IMR-90 (cell line): ENCODE results near the gene EDEM1. TPM values are rescaled to one million over a fixed set of nuclear protein-coding genes. Genes with fewer than 3 reads are reported as not detected.

Source experiments
- ATAC-seq: fragments of 200-7000 bp; cut with Tn5 transposase; 2 replicates; pipeline ENCODE4 v1.9.1; 2020; ENCODE audit warnings: low read depth, mild to moderate bottlenecking, moderate library complexity
- BruUV-seq: library from RNA; stranded (reverse); fragments of 400-500 nt; replicated peaks from 2 replicates; lab custom pipeline; 2021; lab: Mats Ljungman, UMichigan
- CTCF ChIA-PET: fragments of 300-600 bp; formaldehyde crosslinking; extraction: SDS; loops from one replicate; lab custom pipeline; 2021; ENCODE audit warnings: antibody characterized with exemption; lab: Yijun Ruan, JAX
- POLR2A ChIA-PET: fragments of 300-600 bp; sonication (Branson Sonifier 250); formaldehyde crosslinking; loops from one replicate; lab custom pipeline; 2022; ENCODE audit warnings: antibody characterized with exemption; ENCODE audit not compliant: unreplicated experiment; lab: Charles Lee
- DNase-seq: peaks from one replicate; pipeline ENCODE4 v3.0.0; 2013
- H2AFZ ChIP-seq: replicated peaks from 2 replicates; pipeline ENCODE3; 2013; ENCODE audit warnings: low read length, mild to moderate bottlenecking; ENCODE audit not compliant: poor library complexity
- H2AK5ac ChIP-seq: 2 replicates; pipeline ENCODE4 v1.6.1; 2013; ENCODE audit warnings: low read depth, low read length, inconsistent platforms
- H2AK9ac ChIP-seq: replicated peaks from 2 replicates; pipeline ENCODE3; 2013; ENCODE audit warnings: mild to moderate bottlenecking, low read depth, low read length, moderate library complexity; ENCODE audit not compliant: poor library complexity
- H2BK120ac ChIP-seq: 2 replicates; pipeline ENCODE4 v1.6.1; 2013; ENCODE audit warnings: low read depth, low read length, inconsistent platforms
- H2BK15ac ChIP-seq: 3 replicates; pipeline ENCODE4 v1.6.1; 2013; ENCODE audit warnings: low read depth, low read length, inconsistent platforms
- H2BK20ac ChIP-seq: 2 replicates; pipeline ENCODE4 v1.6.1; 2013; ENCODE audit warnings: low read depth, mild to moderate bottlenecking, inconsistent platforms, low read length, moderate library complexity
- H2BK5ac ChIP-seq: 2 replicates; pipeline ENCODE4 v1.6.1; 2013; ENCODE audit warnings: mild to moderate bottlenecking, low read depth, low read length, inconsistent platforms; ENCODE audit not compliant: poor library complexity, severe bottlenecking
- H3K14ac ChIP-seq: replicated peaks from 2 replicates; pipeline ENCODE4 v1.6.1; 2013; ENCODE audit warnings: low read depth, low read length, inconsistent platforms
- H3K18ac ChIP-seq: 2 replicates; pipeline ENCODE4 v1.6.1; 2013; ENCODE audit warnings: low read depth, low read length, control low read depth
- H3K23ac ChIP-seq: 2 replicates; pipeline ENCODE4 v1.6.1; 2013; ENCODE audit warnings: low read depth, low read length, inconsistent platforms
- H3K27ac ChIP-seq: 2 replicates; pipeline ENCODE4 v1.5.1; 2013; ENCODE audit warnings: mild to moderate bottlenecking, control low read depth, low read length; ENCODE audit not compliant: insufficient read depth
- H3K27me3 ChIP-seq: 2 replicates; pipeline ENCODE4 v1.6.1; 2013; ENCODE audit warnings: low read length; ENCODE audit not compliant: control insufficient read depth, insufficient read depth
- H3K36me3 ChIP-seq: 2 replicates; pipeline ENCODE4 v1.6.1; 2013; ENCODE audit warnings: low read length, mixed read lengths; ENCODE audit not compliant: control insufficient read depth, insufficient read depth
- H3K4ac ChIP-seq: 2 replicates; pipeline ENCODE4 v1.6.1; 2013; ENCODE audit warnings: low read depth, low read length, inconsistent platforms
- H3K4me1 ChIP-seq: 2 replicates; pipeline ENCODE4 v1.6.1; 2013; ENCODE audit warnings: low read length, mixed read lengths; ENCODE audit not compliant: control insufficient read depth, insufficient read depth
- H3K4me2 ChIP-seq: 2 replicates; pipeline ENCODE4 v1.6.1; 2013; ENCODE audit warnings: low read depth, mild to moderate bottlenecking, control low read depth, low read length, moderate library complexity
- H3K4me3 ChIP-seq: 2 replicates; pipeline ENCODE4 v1.5.1; 2013; ENCODE audit warnings: low read depth, mild to moderate bottlenecking, control low read depth, low read length, moderate library complexity; ENCODE audit not compliant: insufficient read depth
- H3K56ac ChIP-seq: 2 replicates; pipeline ENCODE4 v1.6.1; 2013; ENCODE audit warnings: low read length, inconsistent platforms; ENCODE audit not compliant: insufficient read depth; ENCODE audit errors: extremely low read depth
- H3K79me1 ChIP-seq, 2 experiments: 2 replicates each; pipeline ENCODE4 v1.6.1; 2013; ENCODE audit warnings: low read length in 2 of 2, inconsistent platforms in 1 of 2, low read depth in 1 of 2
- H3K9ac ChIP-seq: 2 replicates; pipeline ENCODE4 v1.6.1; 2013; ENCODE audit warnings: low read depth, low read length, control low read depth
- H3K9me1 ChIP-seq: 2 replicates; pipeline ENCODE4 v1.6.1; 2013; ENCODE audit warnings: low read length, inconsistent platforms; ENCODE audit not compliant: insufficient read depth
- H3K9me3 ChIP-seq: 2 replicates; pipeline ENCODE4 v1.6.1; 2013; ENCODE audit warnings: low read length; ENCODE audit not compliant: control insufficient read depth, insufficient read depth
- H4K20me1 ChIP-seq: 2 replicates; pipeline ENCODE4 v1.6.1; 2013; ENCODE audit warnings: low read length, inconsistent platforms; ENCODE audit not compliant: insufficient read depth
- H4K5ac ChIP-seq: 2 replicates; pipeline ENCODE4 v1.6.1; 2013; ENCODE audit warnings: mild to moderate bottlenecking, low read depth, low read length, control low read depth
- H4K8ac ChIP-seq, 2 experiments: 2 replicates each; pipeline ENCODE4 v1.6.1; 2013; ENCODE audit warnings: low read depth in 2 of 2, low read length in 2 of 2, control low read depth in 1 of 2, inconsistent platforms in 1 of 2
- H4K91ac ChIP-seq: 2 replicates; pipeline ENCODE4 v1.6.1; 2013; ENCODE audit warnings: low read depth, low read length, inconsistent platforms; ENCODE audit not compliant: insufficient read depth
- CEBPB ChIP-seq: IDR thresholded peaks from 2 replicates; pipeline ENCODE4 v1.6.1; 2012; ENCODE audit warnings: low read depth, low read length, improper control_type of control experiment
- FOS ChIP-seq: fragments of 150-350 bp; IDR thresholded peaks from 2 replicates; pipeline ENCODE4 v1.6.1; 2016; ENCODE audit warnings: low read depth, low read length
- MAFK ChIP-seq: IDR thresholded peaks from 2 replicates; pipeline ENCODE4 v1.6.1; 2012; ENCODE audit warnings: low read depth, low read length, improper control_type of control experiment
- MAZ ChIP-seq: IDR thresholded peaks from 2 replicates; pipeline ENCODE4 v1.6.1; 2012; ENCODE audit warnings: low read depth, mild to moderate bottlenecking, low read length, improper control_type of control experiment, moderate library complexity, borderline replicate concordance
- MXI1 ChIP-seq: IDR thresholded peaks from 2 replicates; pipeline ENCODE4 v1.6.1; 2012; ENCODE audit warnings: low read depth, mild to moderate bottlenecking, low read length, moderate library complexity, borderline replicate concordance
- RAD21 ChIP-seq: IDR thresholded peaks from 2 replicates; pipeline ENCODE4 v1.6.1; 2012; ENCODE audit warnings: low read length, improper control_type of control experiment
- RCOR1 ChIP-seq: IDR thresholded peaks from 2 replicates; pipeline ENCODE4 v1.6.1; 2012; ENCODE audit warnings: mild to moderate bottlenecking, low read length, improper control_type of control experiment; ENCODE audit not compliant: insufficient replicate concordance
- RFX5 ChIP-seq: IDR thresholded peaks from 2 replicates; pipeline ENCODE4 v1.8.0; 2012; ENCODE audit warnings: low read depth, mild to moderate bottlenecking, low read length, moderate library complexity
- SMC3 ChIP-seq: fragments of 150-350 bp; IDR thresholded peaks from 2 replicates; pipeline ENCODE4 v1.6.1; 2016; ENCODE audit warnings: low read depth, mild to moderate bottlenecking, antibody characterized with exemption, low read length, moderate library complexity
- WGBS, 2 experiments: methylation state at CpG; one replicate each; pipeline versions ENCODE4 v1.1.5 to v1.1.7; 2013; ENCODE audit warnings: missing lambda C conversion rate in 2 of 2; ENCODE audit not compliant: insufficient read length in 1 of 2; ENCODE audit errors: extremely low coverage in 2 of 2; 5-methylcytosine and 5-hydroxymethylcytosine counted together
- dilution Hi-C: fragments of 300-500 bp; cut with HindIII; formaldehyde crosslinking; loops from one replicate; pipeline ENCODE4 v1.14.3; 2018; ENCODE audit warnings: low sequenced_read_pairs; ENCODE audit not compliant: unreplicated experiment
- in situ Hi-C: fragments of 300-500 bp; cut with MboI; formaldehyde crosslinking; loops from 3 replicates; pipeline ENCODE4 v1.14.3; 2019; ENCODE audit warnings: low sequenced_read_pairs, inconsistent platforms, mixed read lengths
- intact Hi-C: fragments of 100-400 bp; cut with micrococcal nuclease; formaldehyde crosslinking; loops from 2 replicates; pipeline ENCODE4 v1.10.0; 2022
- polyA plus RNA-seq, 3 experiments: library from polyadenylated mRNA; depleted of rRNA; stranded (reverse); fragments of >200 nt; gene quantifications; 2 replicates each; pipeline ENCODE4 v1.2.3, GENCODE V29; 2012; ENCODE audit warnings: low replicate concordance in 1 of 3
- total RNA-seq: library from RNA; depleted of rRNA; stranded (reverse); fragments of >200 nt; gene quantifications from 2 replicates; pipeline ENCODE4 v1.2.3, GENCODE V29; 2012
- TF ChIP-seq, protein P1 (sequence below): fragments of 150-350 bp; IDR thresholded peaks from 2 replicates; pipeline ENCODE4 v1.6.1; 2016; ENCODE audit warnings: low read depth, mild to moderate bottlenecking, low read length, moderate library complexity, borderline replicate concordance
- TF ChIP-seq, protein P2 (sequence below): conservative IDR thresholded peaks from 2 replicates; pipeline ENCODE4 v1.5.1; 2012; ENCODE audit warnings: mild to moderate bottlenecking, low read depth, low read length, improper control_type of control experiment

The EDEM1 gene
- total and polyA plus RNA-seq, 2 of the 4 experiments (the other 2 are of a cell fraction), result 23.5 to 27.0 TPM

DNA sequence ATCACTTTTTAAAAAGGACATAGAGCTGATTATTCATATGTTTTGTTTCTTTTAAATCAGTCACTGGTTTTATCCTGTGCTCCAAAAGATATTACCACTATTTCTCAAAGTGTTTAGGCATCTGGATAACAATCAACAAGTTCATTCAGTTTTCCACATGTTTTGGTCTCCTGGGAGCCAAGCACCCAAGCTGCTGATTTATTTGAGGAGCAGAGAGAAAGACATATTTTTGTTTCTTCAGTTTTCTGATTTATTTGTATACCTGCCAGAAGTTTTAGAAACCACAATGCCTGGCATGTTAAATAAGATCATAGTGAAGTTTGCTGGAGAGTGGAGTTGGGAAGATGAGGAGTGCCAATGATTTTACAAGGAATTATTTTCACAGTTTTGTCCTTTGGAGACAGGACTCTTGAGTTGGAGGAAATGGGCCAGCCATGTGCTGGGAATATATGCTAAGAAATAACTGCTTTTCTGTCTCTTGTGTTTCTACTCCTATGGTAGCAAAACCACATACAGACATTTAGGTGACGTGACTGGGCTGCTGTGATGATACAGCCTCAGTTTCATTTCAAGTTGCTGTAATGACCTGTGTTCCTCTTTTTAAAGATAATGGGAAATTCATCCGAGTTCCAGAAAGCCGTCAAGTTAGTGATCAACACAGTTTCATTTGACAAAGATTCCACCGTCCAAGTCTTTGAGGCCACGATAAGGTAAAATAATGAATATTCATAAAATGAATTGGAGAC, 11.7 kb downstream of the EDEM1 start (continued):
- TF ChIP-seq, protein P1, sequence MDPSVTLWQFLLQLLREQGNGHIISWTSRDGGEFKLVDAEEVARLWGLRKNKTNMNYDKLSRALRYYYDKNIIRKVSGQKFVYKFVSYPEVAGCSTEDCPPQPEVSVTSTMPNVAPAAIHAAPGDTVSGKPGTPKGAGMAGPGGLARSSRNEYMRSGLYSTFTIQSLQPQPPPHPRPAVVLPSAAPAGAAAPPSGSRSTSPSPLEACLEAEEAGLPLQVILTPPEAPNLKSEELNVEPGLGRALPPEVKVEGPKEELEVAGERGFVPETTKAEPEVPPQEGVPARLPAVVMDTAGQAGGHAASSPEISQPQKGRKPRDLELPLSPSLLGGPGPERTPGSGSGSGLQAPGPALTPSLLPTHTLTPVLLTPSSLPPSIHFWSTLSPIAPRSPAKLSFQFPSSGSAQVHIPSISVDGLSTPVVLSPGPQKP, result no peak

- no peak overlapping the region for H2BK120ac ChIP-seq
- H2BK15ac ChIP-seq, result no peak overlapping the region
- no peak overlapping the region for H4K5ac ChIP-seq
- no peak overlapping the region for H3K18ac ChIP-seq
- POLR2A ChIA-PET, result no interaction called here
- no peak overlapping the region for H4K91ac ChIP-seq
- no peaks in the 10 kb centered on the region for H3K9me3 ChIP-seq
- no peak overlapping the region for H3K4me3 ChIP-seq
- no CpG with 5 or more reads among the region's 6 CpGs for WGBS, 2 experiments
- in situ Hi-C loops, result no loop called here
- H2AK9ac ChIP-seq, result no peak overlapping the region
- TF ChIP-seq MAFK (no peak), MAZ (no peak), MXI1 (no peak), RAD21 (no peak), RFX5 (no peak), CEBPB (no peak), FOS (no peak), SMC3 (no peak), RCOR1 (no peak)
- TF ChIP-seq, protein P2, sequence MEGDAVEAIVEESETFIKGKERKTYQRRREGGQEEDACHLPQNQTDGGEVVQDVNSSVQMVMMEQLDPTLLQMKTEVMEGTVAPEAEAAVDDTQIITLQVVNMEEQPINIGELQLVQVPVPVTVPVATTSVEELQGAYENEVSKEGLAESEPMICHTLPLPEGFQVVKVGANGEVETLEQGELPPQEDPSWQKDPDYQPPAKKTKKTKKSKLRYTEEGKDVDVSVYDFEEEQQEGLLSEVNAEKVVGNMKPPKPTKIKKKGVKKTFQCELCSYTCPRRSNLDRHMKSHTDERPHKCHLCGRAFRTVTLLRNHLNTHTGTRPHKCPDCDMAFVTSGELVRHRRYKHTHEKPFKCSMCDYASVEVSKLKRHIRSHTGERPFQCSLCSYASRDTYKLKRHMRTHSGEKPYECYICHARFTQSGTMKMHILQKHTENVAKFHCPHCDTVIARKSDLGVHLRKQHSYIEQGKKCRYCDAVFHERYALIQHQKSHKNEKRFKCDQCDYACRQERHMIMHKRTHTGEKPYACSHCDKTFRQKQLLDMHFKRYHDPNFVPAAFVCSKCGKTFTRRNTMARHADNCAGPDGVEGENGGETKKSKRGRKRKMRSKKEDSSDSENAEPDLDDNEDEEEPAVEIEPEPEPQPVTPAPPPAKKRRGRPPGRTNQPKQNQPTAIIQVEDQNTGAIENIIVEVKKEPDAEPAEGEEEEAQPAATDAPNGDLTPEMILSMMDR, result no peak
- ATAC-seq (no peak), DNase-seq (no peak)
- peaks cover 16% of the 10 kb centered on the region for H3K4me1 ChIP-seq
- H2BK5ac ChIP-seq, result no peak overlapping the region
- H3K36me3 ChIP-seq, result peaks cover 41% of the 10 kb centered on the region
- no peak overlapping the region for H3K14ac ChIP-seq
- intact Hi-C loops, result no loop called here
- H3K23ac ChIP-seq, result no peak overlapping the region
- no peaks in the 10 kb centered on the region for H4K20me1 ChIP-seq
- CTCF ChIA-PET, result no interaction called here
- H4K8ac ChIP-seq, result no peak overlapping the region
- no peak overlapping the region for H3K4me2 ChIP-seq
- no peaks in the 10 kb centered on the region for H3K27me3 ChIP-seq
- H3K27ac ChIP-seq, result no peak overlapping the region
- BruUV-seq, result no TSS peak
- dilution Hi-C loops, result no loop called here
- H2AK5ac ChIP-seq, result no peak overlapping the region
- H2BK20ac ChIP-seq, result no peak overlapping the region
- H3K9me1 ChIP-seq, result no peaks in the 10 kb centered on the region; the same call in 1 of the 2 replicates
- no peak overlapping the region for H3K9ac ChIP-seq
- peaks cover 28 to 40% of the 10 kb centered on the region in 2 experiments for H3K79me1 ChIP-seq
- H3K4ac ChIP-seq, result no peak overlapping the region
- H3K56ac ChIP-seq, result no peak overlapping the region
- no peak overlapping the region for H2AFZ ChIP-seq
These were observed 14.0 kb downstream of the EDEM1 start for GRCh38 chr3:5201536-5201935.
